H1 (cell line): ENCODE measurements around the gene TRIM59. TPM values are rescaled to one million over a fixed set of nuclear protein-coding genes. Genes with fewer than 3 reads are reported as not detected.

ENCODE experiments used
- CTCF ChIA-PET: fragments of 300-600 bp; sonication (Branson Sonifier 250); formaldehyde crosslinking; loops from one replicate; lab custom pipeline; 2021; ENCODE audit not compliant: partially characterized antibody; lab: Charles Lee
- POLR2A ChIA-PET: fragments of 300-600 bp; sonication (Branson Sonifier 250); formaldehyde crosslinking; loops from one replicate; lab custom pipeline; 2021; ENCODE audit warnings: inconsistent platforms; ENCODE audit not compliant: partially characterized antibody; lab: Charles Lee
- DNase-seq, 2 experiments: peaks; one replicate each; pipeline versions ENCODE4 v3.0.0 to v3.0.0-alpha.2; 2010 to 2022; ENCODE audit warnings: low spot score in 2 of 2, low read depth in 1 of 2, mixed read lengths in 1 of 2
- FAIRE-seq: peaks from 2 replicates; lab custom pipeline; 2011; peaks lifted over from hg19 to GRCh38; lab: Jason Lieb, UNC
- H2AFZ ChIP-seq: 2 replicates; pipeline ENCODE4 v1.8.1; 2012; ENCODE audit warnings: low read length, inconsistent platforms
- H2AK5ac ChIP-seq: 2 replicates; pipeline ENCODE4 v1.6.1; 2013; ENCODE audit warnings: low read depth, low read length
- H2BK120ac ChIP-seq: replicated peaks from 2 replicates; pipeline ENCODE3; 2013; ENCODE audit warnings: low read depth, low read length, inconsistent platforms
- H2BK12ac ChIP-seq: 2 replicates; pipeline ENCODE4 v1.6.1; 2013; ENCODE audit warnings: low read depth, low read length
- H2BK15ac ChIP-seq: 2 replicates; pipeline ENCODE4 v1.6.1; 2013; ENCODE audit warnings: low read length
- H2BK20ac ChIP-seq: 2 replicates; pipeline ENCODE4 v1.6.1; 2013; ENCODE audit warnings: low read length
- H2BK5ac ChIP-seq: 2 replicates; pipeline ENCODE4 v1.6.1; 2013; ENCODE audit warnings: low read depth, low read length
- H3K14ac ChIP-seq: 2 replicates; pipeline ENCODE4 v1.6.1; 2013; ENCODE audit warnings: inconsistent platforms; ENCODE audit not compliant: insufficient read length
- H3K18ac ChIP-seq: 2 replicates; pipeline ENCODE4 v1.6.1; 2013; ENCODE audit warnings: low read length; ENCODE audit errors: extremely low read depth
- H3K23ac ChIP-seq: 2 replicates; pipeline ENCODE4 v1.6.1; 2013; ENCODE audit warnings: inconsistent platforms; ENCODE audit not compliant: insufficient read length
- H3K23me2 ChIP-seq: 2 replicates; pipeline ENCODE4 v1.6.1; 2013; ENCODE audit warnings: low read depth, low read length
- H3K27ac ChIP-seq: 2 replicates; pipeline ENCODE4 v1.6.1; 2011; ENCODE audit warnings: low read depth, low read length, inconsistent platforms
- H3K27me3 ChIP-seq, 4 experiments: replicated peaks in 1 of 4; 1 replicate in 1 of 4; 2 replicates in 3 of 4; pipeline versions ENCODE4 v1.6.1 to v1.8.1; 2011 to 2013; ENCODE audit warnings: low read length in 3 of 4, mild to moderate bottlenecking in 3 of 4, inconsistent platforms in 2 of 4, mixed read lengths in 2 of 4, moderate library complexity in 1 of 4; ENCODE audit not compliant: control insufficient read depth in 3 of 4, insufficient read depth in 3 of 4; ENCODE audit errors: extremely low read depth in 1 of 4
- H3K36me3 ChIP-seq, 4 experiments: 2 replicates each; pipeline versions ENCODE4 v1.6.1 to v1.8.1; 2011 to 2013; ENCODE audit warnings: mild to moderate bottlenecking in 4 of 4, low read length in 3 of 4, moderate library complexity in 2 of 4, control low read depth in 1 of 4, inconsistent platforms in 1 of 4; ENCODE audit not compliant: insufficient read depth in 4 of 4, control insufficient read depth in 2 of 4
- H3K4ac ChIP-seq: replicated peaks from 2 replicates; pipeline ENCODE3; 2013; ENCODE audit warnings: low read length, low read depth, mixed read lengths, inconsistent platforms; ENCODE audit not compliant: insufficient read length
- H3K4me1 ChIP-seq, 4 experiments: replicated peaks in 1 of 4; 1 replicate in 1 of 4; 2 replicates in 3 of 4; pipeline versions ENCODE4 v1.6.1 to v1.8.1; 2011 to 2013; ENCODE audit warnings: low read length in 3 of 4, inconsistent platforms in 2 of 4, mixed read lengths in 1 of 4; ENCODE audit not compliant: insufficient read depth in 4 of 4, control insufficient read depth in 3 of 4
- H3K4me2 ChIP-seq, 2 experiments: 2 replicates each; pipeline versions ENCODE4 v1.6.1 to v1.8.1; 2011 to 2013; ENCODE audit warnings: low read depth in 2 of 2, low read length in 2 of 2, control low read depth in 1 of 2, inconsistent platforms in 1 of 2, mild to moderate bottlenecking in 1 of 2; ENCODE audit not compliant: insufficient read depth in 1 of 2
- H3K4me3 ChIP-seq, 4 experiments: fragments of 200-600, 300-600 bp in 1 of 4; sonication (generic), shearing (Covaris generic), sonication (Bioruptor Twin) in 1 of 4; 2 replicates each; pipeline versions ENCODE4 v1.5.1 to v1.8.1; 2011 to 2016; ENCODE audit warnings: low read length in 4 of 4, low read depth in 3 of 4, control low read depth in 2 of 4, inconsistent platforms in 2 of 4, mild to moderate bottlenecking in 2 of 4, mixed read lengths in 1 of 4, moderate library complexity in 1 of 4; ENCODE audit not compliant: insufficient read depth in 2 of 4; ENCODE audit errors: extremely low read depth in 1 of 4
- H3K56ac ChIP-seq: replicated peaks from 2 replicates; pipeline ENCODE3; 2013; ENCODE audit warnings: low read depth, mild to moderate bottlenecking, mixed read lengths, low read length, inconsistent platforms; ENCODE audit not compliant: insufficient read length
- H3K79me1 ChIP-seq: 2 replicates; pipeline ENCODE4 v1.6.1; 2013; ENCODE audit warnings: low read depth, low read length, control low read depth
- H3K79me2 ChIP-seq, 2 experiments: 2 replicates each; pipeline versions ENCODE4 v1.6.1 to v1.8.1; 2012 to 2013; ENCODE audit warnings: low read length in 2 of 2, mild to moderate bottlenecking in 2 of 2, inconsistent platforms in 1 of 2; ENCODE audit not compliant: insufficient read depth in 2 of 2, control insufficient read depth in 1 of 2
- H3K9ac ChIP-seq, 4 experiments: replicated peaks in 1 of 4; 1 replicate in 1 of 4; 2 replicates in 3 of 4; pipeline versions ENCODE4 v1.6.1 to v1.8.1; 2011 to 2013; ENCODE audit warnings: low read depth in 3 of 4, low read length in 3 of 4, control low read depth in 2 of 4, mild to moderate bottlenecking in 2 of 4, moderate library complexity in 2 of 4, inconsistent platforms in 1 of 4; ENCODE audit errors: extremely low read depth in 1 of 4
- H3K9me3 ChIP-seq, 2 experiments: 2 replicates each; pipeline versions ENCODE4 v1.6.1 to v1.8.1; 2012 to 2013; ENCODE audit warnings: mild to moderate bottlenecking in 2 of 2, moderate library complexity in 2 of 2, control low read depth in 1 of 2, inconsistent platforms in 1 of 2, low read depth in 1 of 2, low read length in 1 of 2, mixed read lengths in 1 of 2; ENCODE audit not compliant: insufficient read depth in 2 of 2
- H4K20me1 ChIP-seq, 2 experiments: replicated peaks in 1 of 2; 2 replicates each; pipeline versions ENCODE3 to v1.8.1; 2011 to 2013; ENCODE audit warnings: inconsistent platforms in 2 of 2, low read length in 2 of 2, mild to moderate bottlenecking in 1 of 2; ENCODE audit not compliant: insufficient read depth in 2 of 2, control insufficient read depth in 1 of 2
- H4K5ac ChIP-seq: 2 replicates; pipeline ENCODE4 v1.6.1; 2013; ENCODE audit warnings: low read length, low read depth, mixed read lengths, inconsistent platforms; ENCODE audit not compliant: insufficient read length
- H4K8ac ChIP-seq: 2 replicates; pipeline ENCODE4 v1.8.0; 2013; ENCODE audit warnings: mild to moderate bottlenecking, moderate library complexity, low read length, inconsistent platforms; ENCODE audit not compliant: insufficient read depth; ENCODE audit errors: extremely low read depth
- H4K91ac ChIP-seq: replicated peaks from 2 replicates; pipeline ENCODE3; 2013; ENCODE audit warnings: low read length, mixed read lengths, inconsistent platforms; ENCODE audit not compliant: insufficient read length
- MAFK ChIP-seq: IDR thresholded peaks from 2 replicates; pipeline ENCODE4 v1.6.1; 2012; ENCODE audit warnings: low read depth, mild to moderate bottlenecking, improper control_type of control experiment, low read length
- NANOG ChIP-seq: IDR thresholded peaks from 2 replicates; pipeline ENCODE4 v1.6.1; 2011; ENCODE audit warnings: low read length, low read depth, mild to moderate bottlenecking, inconsistent platforms; ENCODE audit not compliant: insufficient read depth, poor library complexity, severe bottlenecking
- POLR2AphosphoS5 ChIP-seq: IDR thresholded peaks from 2 replicates; pipeline ENCODE4 v1.6.1; 2011; ENCODE audit warnings: low read depth, low read length
- SP4 ChIP-seq: IDR thresholded peaks from 2 replicates; pipeline ENCODE4 v1.6.1; 2012; ENCODE audit warnings: low read length, inconsistent platforms
- WGBS, 2 experiments: shearing (Covaris generic) in 1 of 2; methylation state at CpG; one replicate each; pipeline versions ENCODE4 v1.1.6 to v1.1.7; 2013 to 2015; ENCODE audit warnings: low lambda C conversion rate in 2 of 2, mixed read lengths in 2 of 2, inconsistent platforms in 1 of 2, low coverage in 1 of 2, missing lambda C conversion rate in 1 of 2; ENCODE audit not compliant: insufficient replicate concordance in 2 of 2, insufficient coverage in 1 of 2, insufficient read length in 1 of 2; ENCODE audit errors: extremely low coverage in 1 of 2, missing lambda C conversion rate in 1 of 2; 5-methylcytosine and 5-hydroxymethylcytosine counted together
- polyA plus RNA-seq, 7 experiments: library from polyadenylated mRNA; depleted of rRNA in 3 of 7; stranded (reverse) in 5 of 7; unstranded in 2 of 7; fragments of >200 nt in 5 of 7; fragments of 200-250 nt in 2 of 7; gene quantifications; 1 replicate in 5 of 7; 2 replicates in 1 of 7; 4 replicates in 1 of 7; pipeline versions ENCODE4 v1.2.1 to v1.2.3, GENCODE V29; 2011 to 2013; ENCODE audit warnings: missing spikeins in 2 of 7, mixed read lengths in 2 of 7
- total RNA-seq: library from RNA; stranded (reverse); fragmentation: NEBNext Ultra II Directional; extraction: Animal tissue kit (Norgen Biotek cat#: 25700); gene quantifications from 2 replicates; pipeline ENCODE4 v1.2.1, GENCODE V29; 2021
- TF ChIP-seq, protein P1 (sequence below): IDR thresholded peaks from 2 replicates; pipeline ENCODE4 v1.6.1; 2012; ENCODE audit warnings: inconsistent platforms

TRIM59 gene
- total and polyA plus RNA-seq, 2 of the 8 experiments (the other 6 are each of a cell fraction or from before 2014, with no cell fraction given) = 11.6 to 53.4 TPM

GRCh38 chr3:160427832-160428424 is 21.7 kb downstream of the TRIM59 start:
- no peak overlapping the region for H3K4ac ChIP-seq
- FAIRE-seq = no peak
- no peak overlapping the region for H2BK12ac ChIP-seq
- no peak overlapping the region for H3K23ac ChIP-seq
- DNase-seq = no peak
- no peak overlapping the region for H2AFZ ChIP-seq
- peaks cover 33 to 94% (median 69%) of the 10 kb centered on the region in 4 experiments for H3K36me3 ChIP-seq
- no peak overlapping the region for H2BK15ac ChIP-seq
- H3K14ac ChIP-seq = no peak overlapping the region
- no peak overlapping the region for H2BK20ac ChIP-seq
- no peak overlapping the region for H3K4me2 ChIP-seq
- TF ChIP-seq POLR2AphosphoS5 (peak; percentile 25; the same call in 1 of the 2 replicates), MAFK (no peak), SP4 (no peak), NANOG (no peak)
- TF ChIP-seq, protein P1, sequence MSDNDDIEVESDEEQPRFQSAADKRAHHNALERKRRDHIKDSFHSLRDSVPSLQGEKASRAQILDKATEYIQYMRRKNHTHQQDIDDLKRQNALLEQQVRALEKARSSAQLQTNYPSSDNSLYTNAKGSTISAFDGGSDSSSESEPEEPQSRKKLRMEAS = no peak
- no peaks in the 10 kb centered on the region for H3K27me3 ChIP-seq
- no peak overlapping the region for H3K4me3 ChIP-seq
- H3K56ac ChIP-seq = no peak overlapping the region
- 86% methylated on average over 11 of the region's 11 CpGs; no CpG with 5 or more reads in 1 of the 2 experiments for WGBS, 2 experiments
- no peak overlapping the region for H2BK120ac ChIP-seq
- no peak overlapping the region for H4K8ac ChIP-seq
- no peaks in the 10 kb centered on the region for H3K79me2 ChIP-seq
- H3K18ac ChIP-seq = no peak overlapping the region
- ChIA-PET CTCF (interaction anchor here (0.6 to 1.3 kb wide), 3 partner anchors 65 to 608 kb away, joined by 3 read pairs; no protein-coding TSS in a partner anchor), POLR2A (interaction anchor here (0.7 to 1.4 kb wide), 2 partner anchors 8 to 11 kb away, joined by 4 to 6 read pairs; no protein-coding TSS in a partner anchor)
- H4K91ac ChIP-seq = no peak overlapping the region
- no peaks in the 10 kb centered on the region for H3K4me1 ChIP-seq
- no peak overlapping the region for H2BK5ac ChIP-seq
- no peak overlapping the region for H2AK5ac ChIP-seq
- H3K23me2 ChIP-seq = no peaks in the 10 kb centered on the region
- no peaks in the 10 kb centered on the region for H3K9me3 ChIP-seq
- H3K27ac ChIP-seq = no peak overlapping the region
- H4K5ac ChIP-seq = no peak overlapping the region
- no peaks in the 10 kb centered on the region for H3K79me1 ChIP-seq
- H3K9ac ChIP-seq = no peak overlapping the region
- H4K20me1 ChIP-seq = peaks cover 0 to 3% of the 10 kb centered on the region in 2 experiments
